GM18502 (cell line): ENCODE data around the gene IFI30.
A peak's percentile ranks its signal among the peaks of the same experiment; 100 is the strongest.
"Not testable (repeated sequence)": the region's sequence is repeated elsewhere in the genome, so short reads cannot be mapped to it uniquely, and the experiment has no call there.

ENCODE experiments used
- ATAC-seq: cut with Tn5 transposase; IDR thresholded peaks from one replicate; pipeline ENCODE4 v1.9.1; 2021; ENCODE audit warnings: mild to moderate bottlenecking; ENCODE audit not compliant: unreplicated experiment, poor library complexity

Gene IFI30

GRCh38 chr19:18150776-18151624, 22.6 kb upstream of the IFI30 start:
- ATAC-seq: no peak

DNA sequence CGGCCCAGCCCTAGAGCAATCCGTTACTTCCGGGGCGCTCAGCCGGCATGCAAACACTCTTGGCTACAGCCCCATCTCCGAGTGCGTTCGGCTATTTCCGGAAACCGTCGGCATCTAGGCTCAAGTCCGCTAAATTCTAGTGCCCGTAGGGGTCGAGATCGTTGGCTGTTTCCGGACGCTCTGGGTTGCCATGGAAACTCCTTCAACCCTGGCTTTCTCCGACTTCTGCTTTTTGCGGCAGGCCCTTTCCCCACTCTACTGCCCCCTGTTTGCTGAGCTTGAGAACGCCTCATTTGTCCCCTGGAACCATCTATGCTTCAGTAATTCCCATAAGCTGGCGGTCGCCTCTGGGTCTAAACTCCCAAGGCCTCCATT, 21.2 kb upstream of the IFI30 start:
- peak; percentile 63 for ATAC-seq

DNA sequence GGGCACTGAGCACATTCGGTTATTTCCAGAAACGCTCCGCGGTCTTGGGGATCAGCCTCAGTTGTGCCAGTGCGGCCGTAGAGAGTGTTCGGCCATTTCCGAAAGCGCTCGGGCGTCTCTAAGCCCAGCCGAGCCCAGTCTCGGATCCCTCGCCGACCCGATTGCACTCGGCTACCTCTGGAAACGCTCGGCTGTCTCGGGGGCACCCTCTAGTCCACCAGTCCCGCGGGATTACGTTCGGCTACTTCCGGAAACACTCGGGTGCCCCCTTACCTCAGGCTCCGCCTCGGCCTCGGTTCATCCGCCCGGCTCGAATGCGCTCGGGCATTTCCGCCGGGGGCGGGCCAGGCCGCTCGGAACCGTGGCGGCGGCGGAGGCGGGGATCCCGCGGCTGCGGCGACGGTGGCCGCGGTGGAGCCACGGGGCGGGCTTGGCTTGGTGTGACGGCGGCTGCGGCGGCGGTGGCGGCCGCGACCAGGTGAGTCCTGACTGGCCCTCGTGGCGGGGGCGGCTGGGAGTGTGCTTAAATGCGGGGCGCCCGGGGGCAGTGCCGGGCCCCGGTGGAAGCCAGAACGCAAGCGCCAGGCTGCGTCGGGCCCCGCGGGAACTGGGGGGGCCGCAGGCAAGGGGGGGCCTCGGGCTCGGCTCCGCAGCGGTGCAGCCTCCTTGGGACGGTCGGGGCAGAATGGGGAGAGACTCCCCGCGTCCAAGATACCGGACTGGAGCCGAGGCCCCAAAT, 20.6 kb upstream of the IFI30 start, which contains the start of gene PIK3R2:
PIK3R2 (plus strand) TSS at position 347 of the 739 bp plus-strand sequence. CDS start 2,717 bp downstream, outside the sequence.
- peak; percentile 78 for ATAC-seq

- peak; percentile 0 for ATAC-seq
These were observed 20.0 kb upstream of the IFI30 start for GRCh38 chr19:18153556-18154134.

DNA sequence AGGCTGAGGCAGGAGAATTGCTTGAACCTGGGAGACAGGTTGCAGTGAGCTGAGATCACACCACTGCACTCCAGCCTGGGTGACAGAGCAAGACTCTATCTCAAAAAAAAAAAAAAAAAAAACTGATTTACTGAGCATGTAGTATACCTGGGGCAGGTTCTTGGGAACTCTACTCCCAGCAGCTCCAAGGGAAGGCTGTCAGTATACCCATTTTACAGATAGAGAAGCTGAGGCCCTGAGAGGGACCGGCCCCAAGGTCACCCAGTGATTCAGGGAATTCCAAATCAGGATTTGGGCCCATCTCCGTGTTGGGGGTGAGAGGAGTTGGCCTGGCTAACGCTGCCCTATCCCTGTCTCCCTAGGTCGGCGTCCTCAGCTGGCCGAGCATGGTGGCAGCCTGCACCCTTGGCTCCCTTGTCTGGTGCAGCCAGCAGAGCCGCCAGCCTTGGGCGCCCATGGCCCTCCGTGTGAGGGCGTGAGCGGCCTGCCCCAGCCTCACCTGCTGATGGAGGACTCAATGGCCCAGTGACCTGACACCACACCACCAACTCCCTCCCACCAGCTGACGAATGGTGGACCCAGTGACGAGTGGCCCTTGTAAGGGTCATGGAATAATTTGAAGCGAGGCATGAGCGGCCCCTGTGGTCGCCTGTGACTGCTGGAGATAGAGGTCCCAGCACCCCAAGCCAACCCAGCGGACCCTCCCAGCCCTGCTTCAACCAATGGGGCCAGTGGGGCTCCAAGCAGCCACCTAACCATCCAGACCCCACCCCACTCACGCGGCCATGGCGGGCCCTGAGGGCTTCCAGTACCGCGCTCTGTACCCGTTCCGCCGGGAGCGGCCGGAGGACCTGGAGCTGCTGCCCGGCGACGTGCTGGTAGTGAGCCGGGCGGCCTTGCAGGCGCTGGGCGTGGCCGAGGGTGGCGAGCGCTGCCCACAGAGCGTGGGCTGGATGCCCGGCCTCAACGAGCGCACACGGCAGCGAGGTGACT, 18.2 kb upstream of the IFI30 start:
- ATAC-seq: no peak

GRCh38 chr19:18156268-18156667, 17.3 kb upstream of the IFI30 start:
- no peak for ATAC-seq

DNA sequence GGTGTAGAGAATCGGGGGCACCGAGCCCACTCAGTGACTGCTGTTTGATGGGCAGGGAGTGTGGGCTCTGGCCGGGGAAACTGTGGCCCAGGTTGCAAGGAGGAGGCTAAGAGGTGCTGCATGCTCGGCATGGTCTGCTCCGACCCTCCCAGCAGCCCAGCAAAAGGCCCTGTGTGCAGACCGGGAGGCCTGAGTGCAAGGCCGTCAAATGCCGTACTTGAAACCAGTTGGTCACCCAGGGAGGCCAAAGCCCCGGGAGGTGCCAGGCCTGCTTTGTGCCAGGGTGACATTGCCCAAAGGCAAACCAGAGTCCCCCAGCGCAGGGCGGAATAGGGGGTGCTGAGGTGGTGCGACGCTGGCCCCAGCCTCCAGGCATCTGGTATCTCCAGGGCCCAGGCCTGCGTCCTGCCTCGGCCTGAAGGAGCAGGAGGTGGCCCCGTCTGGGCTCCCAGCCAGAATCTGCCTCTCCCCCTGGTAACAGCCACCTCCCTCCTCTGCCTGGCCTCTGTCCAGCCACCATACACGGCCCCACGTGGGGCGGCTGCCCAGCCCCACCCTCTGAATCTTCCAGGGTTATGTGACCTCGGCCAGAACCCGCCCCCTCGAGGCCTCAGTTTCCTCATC, 16.7 kb upstream of the IFI30 start:
- ATAC-seq: no peak

DNA sequence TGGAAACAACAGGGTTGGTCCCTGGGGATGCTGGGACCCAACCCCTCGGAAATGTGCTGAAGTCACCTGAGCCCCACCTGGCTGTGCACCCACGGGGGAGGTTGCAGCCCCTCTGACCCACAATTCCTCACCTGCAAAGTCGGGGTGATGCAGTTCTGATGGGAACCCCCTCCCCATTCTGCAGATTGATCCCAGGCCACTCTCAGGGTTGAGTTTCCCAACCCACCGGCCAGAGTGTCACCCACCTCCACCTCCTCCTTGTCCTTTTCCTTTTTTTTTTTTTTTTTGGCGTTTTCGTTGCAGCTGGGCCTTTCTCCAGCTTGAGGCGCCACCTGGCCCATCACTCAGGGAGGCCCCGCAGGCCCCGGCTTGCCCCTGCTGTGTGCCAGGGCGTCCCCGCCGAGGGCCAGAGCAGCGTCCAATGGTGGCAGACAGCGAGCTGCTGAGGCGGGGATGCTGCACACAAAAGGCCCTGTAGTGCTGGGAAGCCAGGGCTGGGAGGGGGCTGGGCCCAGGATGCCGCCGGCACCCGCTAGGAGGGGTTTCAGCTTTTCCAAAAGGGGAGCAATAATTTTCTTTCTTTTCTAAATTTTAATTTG, 16.0 kb upstream of the IFI30 start:
- ATAC-seq: no peak

DNA sequence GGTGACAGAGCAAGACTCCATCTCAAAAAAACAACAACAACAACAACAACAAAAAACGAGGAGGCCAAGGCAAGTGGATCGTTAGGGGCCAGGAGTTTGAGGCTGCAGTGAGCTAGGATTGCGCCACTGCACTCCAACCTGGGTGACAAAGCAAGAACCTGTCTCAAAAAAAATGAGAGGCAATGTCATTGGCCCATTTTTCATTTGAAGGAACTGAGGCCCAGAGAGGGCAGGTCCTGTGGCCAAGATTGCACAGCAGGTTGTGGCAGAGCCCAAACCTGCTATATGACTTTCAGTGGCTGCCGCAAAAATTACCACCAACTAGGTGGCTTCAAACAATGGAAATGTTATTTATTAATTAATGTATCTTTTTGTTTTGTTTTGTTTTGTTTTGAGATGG, 15.1 kb upstream of the IFI30 start:
- ATAC-seq: no peak

GRCh38 chr19:18159059-18159616, 14.5 kb upstream of the IFI30 start:
- ATAC-seq: not testable (repeated sequence)

- ATAC-seq: no peak
These were observed 13.8 kb upstream of the IFI30 start for GRCh38 chr19:18159810-18160209.

GRCh38 chr19:18160493-18160970, 13.1 kb upstream of the IFI30 start:
- no peak for ATAC-seq

- peak; percentile 68 for ATAC-seq
These were observed 12.5 kb upstream of the IFI30 start for GRCh38 chr19:18160971-18161635.

DNA sequence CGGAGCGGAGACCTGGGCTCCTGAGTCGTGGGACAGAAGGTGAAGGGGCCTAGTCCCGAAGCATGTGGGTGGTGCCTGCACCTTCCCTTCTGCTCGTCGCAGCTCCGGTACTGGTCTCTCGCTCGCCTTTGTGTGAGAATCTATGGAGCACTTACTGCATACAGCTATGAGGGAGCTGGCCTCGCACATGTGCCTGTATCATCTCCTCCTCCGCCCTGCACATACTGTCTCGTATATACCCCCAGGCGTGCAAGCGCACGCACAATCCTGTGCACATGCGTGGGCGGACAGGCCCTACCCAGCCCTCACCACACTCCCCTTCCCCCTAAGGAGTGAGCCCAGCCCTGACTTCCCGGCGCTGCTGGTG, 12.0 kb upstream of the IFI30 start:
- ATAC-seq: no peak

GRCh38 chr19:18164072-18164471, 9.5 kb upstream of the IFI30 start:
- ATAC-seq: no peak

- ATAC-seq: no peak
These were observed 7.6 kb upstream of the IFI30 start for GRCh38 chr19:18165794-18166544.

GRCh38 chr19:18167011-18167410, 6.6 kb upstream of the IFI30 start:
- no peak for ATAC-seq
